Activated naive CD8-positive, alpha-beta T cell treated with anti-CD3 and anti-CD28 coated beads for 36 hours (primary cell): ENCODE data around the gene PCGF1. TPM values are rescaled to one million over a fixed set of nuclear protein-coding genes. Genes with fewer than 3 reads are reported as not detected.

Source experiments
- DNase-seq: peaks from one replicate; pipeline ENCODE4 v3.0.0; 2021
- H3K27ac Mint-ChIP-seq: one replicate; pipeline ENCODE4 v1.8.0; 2022; ENCODE audit warnings: mild to moderate bottlenecking, moderate library complexity, mixed read lengths
- H3K27me3 Mint-ChIP-seq: one replicate; pipeline ENCODE4 v1.8.0; 2022; ENCODE audit warnings: mild to moderate bottlenecking, mixed read lengths
- H3K36me3 Mint-ChIP-seq: one replicate; pipeline ENCODE4 v1.8.0; 2021; ENCODE audit warnings: mild to moderate bottlenecking, mixed read lengths
- H3K4me1 Mint-ChIP-seq: one replicate; pipeline ENCODE4 v1.8.0; 2021; ENCODE audit warnings: mixed read lengths
- H3K4me3 Mint-ChIP-seq: one replicate; pipeline ENCODE4 v1.8.0; 2022; ENCODE audit warnings: mild to moderate bottlenecking, moderate library complexity, mixed read lengths
- H3K9me3 Mint-ChIP-seq: one replicate; pipeline ENCODE4 v1.8.0; 2022; ENCODE audit warnings: mixed read lengths
- total RNA-seq, 2 experiments: library from RNA; stranded (reverse); gene quantifications; one replicate each; pipeline ENCODE4 v1.2.3, GENCODE V29; 2021

Gene PCGF1
- total RNA-seq, 2 experiments from 2014 or later: 17.7 to 18.9 TPM

DNA sequence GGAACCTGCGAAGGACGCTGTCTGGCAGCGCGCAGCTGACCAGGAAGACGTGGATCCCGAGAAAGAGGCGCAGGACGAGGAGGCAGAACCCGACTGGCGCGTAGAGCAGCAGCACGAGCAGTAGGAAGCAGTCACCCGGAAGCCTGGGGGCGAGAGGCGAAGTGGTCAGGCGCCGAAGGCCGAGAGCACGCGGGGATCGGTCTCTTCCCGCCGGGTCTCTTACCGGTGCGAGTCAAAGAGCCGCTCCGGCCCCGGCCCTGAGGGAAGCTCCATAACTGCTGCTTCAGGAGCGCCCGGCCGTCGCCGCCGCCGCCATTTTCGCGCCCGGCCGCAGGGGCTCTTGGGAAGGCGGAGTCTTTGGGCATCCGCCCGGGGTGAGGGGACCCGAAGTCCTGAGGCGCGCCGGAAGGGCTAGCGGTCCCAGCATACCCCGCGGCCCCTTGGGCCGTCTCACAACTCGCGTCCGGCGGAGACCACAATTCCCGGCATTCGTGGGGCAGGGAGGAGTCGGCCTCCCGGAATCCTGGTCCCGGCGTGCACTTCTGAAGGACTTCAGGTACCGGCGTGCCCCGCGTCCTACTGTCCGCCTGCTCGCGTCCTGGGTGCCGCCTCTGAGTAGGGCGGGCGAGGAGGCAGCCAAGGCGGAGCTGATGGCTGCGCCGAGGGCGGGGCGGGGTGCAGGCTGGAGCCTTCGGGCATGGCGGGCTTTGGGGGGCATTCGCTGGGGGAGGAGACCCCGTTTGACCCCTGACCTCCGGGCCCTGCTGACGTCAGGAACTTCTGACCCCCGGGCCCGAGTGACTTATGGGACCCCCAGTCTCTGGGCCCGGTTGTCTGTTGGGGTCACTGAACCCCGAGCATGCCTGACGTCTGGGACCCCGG is 22.1 kb upstream of the PCGF1 start, which contains the start of the genes AUP1 and HTRA2:
TSS of gene AUP1 (minus strand) at position 350 of the 882 bp plus-strand sequence. CDS start at position 273, 77 bp downstream.
TSS of gene HTRA2 (plus strand) at position 577 of the 882 bp plus-strand sequence. CDS start at position 651, 74 bp downstream.
- H3K4me3 Mint-ChIP-seq: peak within 1 kb of the TSS; percentile 98
- H3K27me3 Mint-ChIP-seq: no peaks in the 10 kb centered on the region
- DNase-seq: peak; percentile 96
- peaks cover 40% of the 10 kb centered on the region for H3K4me1 Mint-ChIP-seq
- H3K9me3 Mint-ChIP-seq: peaks cover 2% of the 10 kb centered on the region
- H3K36me3 Mint-ChIP-seq: peaks cover 64% of the 10 kb centered on the region
- peak within 1 kb of the TSS; percentile 98 for H3K27ac Mint-ChIP-seq

DNA sequence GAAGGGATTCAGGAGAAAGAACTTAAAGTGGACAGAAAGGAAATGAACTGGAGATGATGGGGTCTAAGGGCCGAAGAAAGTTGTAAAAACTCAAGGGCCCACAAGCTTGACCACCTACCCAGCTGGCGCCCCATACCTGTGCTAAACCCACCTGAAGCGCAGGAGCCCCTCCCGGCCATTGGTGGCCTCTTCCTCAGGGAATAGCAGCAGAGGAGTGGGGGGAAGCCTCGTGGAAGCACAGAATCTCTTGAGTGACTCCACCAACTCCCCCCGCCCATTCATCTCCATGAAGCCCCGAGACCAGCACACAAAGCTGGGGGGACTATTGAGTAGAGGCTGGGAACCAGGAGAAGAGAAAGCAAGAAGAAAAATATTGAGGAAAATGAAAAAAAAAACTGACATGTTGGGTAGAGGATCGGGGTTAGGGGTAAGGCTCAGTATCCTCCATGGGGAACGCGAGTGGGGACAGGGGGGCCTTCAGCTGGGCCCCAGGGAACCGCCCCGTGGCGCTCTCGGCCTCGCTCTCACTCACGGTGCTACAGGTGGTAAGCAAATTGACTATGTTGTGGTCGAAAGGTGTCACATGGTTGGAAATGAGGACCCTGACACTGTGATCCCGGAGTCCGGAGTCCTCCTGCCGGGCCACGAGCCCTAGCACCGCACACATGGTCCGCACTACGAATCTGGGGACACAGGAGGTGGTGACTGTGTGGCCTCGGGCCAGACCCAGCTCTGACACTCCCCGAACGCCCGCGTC is 21.3 kb upstream of the PCGF1 start:
- DNase-seq: no peak
- H3K4me3 Mint-ChIP-seq: peak overlapping the region; percentile 98
- H3K27me3 Mint-ChIP-seq: no peaks in the 10 kb centered on the region
- peaks cover 64% of the 10 kb centered on the region for H3K36me3 Mint-ChIP-seq
- peak overlapping the region; percentile 98 for H3K27ac Mint-ChIP-seq
- H3K9me3 Mint-ChIP-seq: peaks cover 2% of the 10 kb centered on the region
- H3K4me1 Mint-ChIP-seq: peaks cover 40% of the 10 kb centered on the region

DNA sequence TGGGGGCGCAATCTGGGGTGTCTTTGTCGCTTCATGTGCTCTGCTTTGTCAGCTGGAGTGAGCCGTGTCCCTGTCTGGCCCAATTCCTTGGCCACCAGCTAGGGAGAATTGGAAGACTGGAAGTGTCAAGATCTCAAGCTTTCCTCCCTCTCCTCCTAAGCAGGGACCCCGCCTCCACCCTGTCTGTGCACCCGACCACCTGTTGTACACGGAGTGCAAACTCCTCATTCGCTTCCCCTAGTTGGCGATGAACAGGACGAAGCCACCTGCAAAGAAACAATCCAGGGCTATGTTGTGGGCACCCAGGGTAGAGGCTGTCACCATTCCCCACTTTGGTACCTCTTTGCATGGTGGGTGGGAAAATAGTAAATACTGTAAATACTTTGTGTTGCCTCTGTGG is 20.2 kb upstream of the PCGF1 start:
- H3K27me3 Mint-ChIP-seq: no peaks in the 10 kb centered on the region
- peaks cover 40% of the 10 kb centered on the region for H3K4me1 Mint-ChIP-seq
- peaks cover 63% of the 10 kb centered on the region for H3K36me3 Mint-ChIP-seq
- H3K4me3 Mint-ChIP-seq: peak overlapping the region; percentile 98
- H3K27ac Mint-ChIP-seq: no peak overlapping the region
- H3K9me3 Mint-ChIP-seq: peaks cover 2% of the 10 kb centered on the region
- DNase-seq: no peak

DNA sequence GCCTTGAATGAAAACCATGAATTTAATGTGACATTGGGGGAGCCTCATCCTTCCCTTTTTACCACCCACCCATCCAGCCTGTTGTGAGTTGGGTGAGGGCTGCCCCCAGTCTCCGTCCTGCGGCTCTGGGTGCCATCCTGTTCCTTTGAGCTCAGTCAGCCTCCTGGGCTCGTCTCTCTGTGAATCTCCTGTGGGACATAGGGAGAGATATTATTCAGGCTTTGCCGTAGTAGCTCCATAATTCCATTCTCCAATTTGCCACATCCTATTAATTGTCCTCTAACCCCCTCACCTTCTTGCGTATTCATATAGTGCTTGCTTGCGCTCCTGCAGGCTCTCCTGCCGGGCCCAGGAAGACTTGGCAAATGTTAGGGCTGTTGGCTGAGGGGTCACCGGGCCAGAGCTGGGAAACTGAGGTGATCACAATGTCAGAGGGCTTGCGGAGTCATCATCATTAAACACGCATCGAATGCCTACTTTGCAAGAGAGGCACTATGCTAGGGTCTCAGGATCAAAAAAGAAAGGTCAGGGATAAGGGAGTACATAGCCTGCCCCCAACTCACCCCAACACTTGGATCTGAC is 19.2 kb upstream of the PCGF1 start:
- Mint-ChIP-seq H3K36me3 (peaks cover 54% of the 10 kb centered on the region), H3K4me3 (no peak overlapping the region), H3K27me3 (no peaks in the 10 kb centered on the region), H3K4me1 (peaks cover 33% of the 10 kb centered on the region), H3K27ac (no peak overlapping the region), H3K9me3 (peaks cover 2% of the 10 kb centered on the region)
- DNase-seq: no peak

DNA sequence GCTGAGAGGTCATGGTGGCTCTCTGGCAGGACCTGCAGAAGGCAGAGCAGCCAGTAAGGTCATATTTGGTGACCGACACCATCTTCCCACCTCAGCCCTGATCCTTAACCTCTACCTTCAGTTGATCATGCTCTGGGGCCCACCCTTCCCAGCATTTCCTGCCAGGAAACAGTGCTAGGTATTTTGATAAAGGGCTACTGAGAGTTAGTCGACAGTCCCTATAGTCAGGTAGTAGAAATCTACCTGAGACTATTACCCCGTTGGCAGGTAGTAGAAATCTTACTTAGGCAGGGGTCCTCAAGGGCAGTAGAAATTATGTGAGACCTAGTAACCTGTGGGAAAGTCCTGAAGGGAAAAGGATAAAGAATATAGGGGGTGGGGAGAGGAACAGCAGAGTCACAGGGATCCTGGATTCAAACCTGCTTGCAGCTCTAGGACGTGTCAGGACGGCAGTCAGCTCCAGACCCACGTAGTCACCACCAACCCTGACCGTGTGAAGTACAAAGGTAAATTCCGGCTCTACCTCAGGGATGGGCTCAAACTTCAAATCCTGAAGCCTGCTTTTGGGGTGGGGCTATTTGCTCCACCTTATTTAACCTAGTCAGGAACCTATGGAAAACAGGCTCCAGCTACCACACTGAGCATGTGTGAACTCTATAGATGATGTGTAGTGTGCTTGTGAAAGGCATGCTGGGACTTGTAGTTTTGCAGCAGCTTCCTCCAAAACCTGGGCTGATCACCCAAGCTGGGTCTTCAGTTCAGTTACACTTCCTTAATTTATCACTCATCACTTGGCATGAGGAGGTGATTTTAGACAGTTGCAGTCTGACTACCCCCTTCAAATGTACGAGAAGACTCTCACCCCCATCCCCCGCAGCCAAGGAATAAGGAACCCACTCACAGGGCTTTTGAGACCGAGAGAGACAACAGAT is 18.5 kb upstream of the PCGF1 start, which contains the start of gene DQX1:
TSS of gene DQX1 (minus strand) at position 515 of the 932 bp plus-strand sequence. CDS start at position 13, 502 bp downstream.
- DNase-seq: no peak
- Mint-ChIP-seq H3K9me3 (peaks cover 2% of the 10 kb centered on the region), H3K27ac (peak within 1 kb of the TSS; percentile 52), H3K4me3 (peak within 1 kb of the TSS; percentile 5), H3K27me3 (no peaks in the 10 kb centered on the region), H3K4me1 (peaks cover 25% of the 10 kb centered on the region), H3K36me3 (peaks cover 47% of the 10 kb centered on the region)

DNA sequence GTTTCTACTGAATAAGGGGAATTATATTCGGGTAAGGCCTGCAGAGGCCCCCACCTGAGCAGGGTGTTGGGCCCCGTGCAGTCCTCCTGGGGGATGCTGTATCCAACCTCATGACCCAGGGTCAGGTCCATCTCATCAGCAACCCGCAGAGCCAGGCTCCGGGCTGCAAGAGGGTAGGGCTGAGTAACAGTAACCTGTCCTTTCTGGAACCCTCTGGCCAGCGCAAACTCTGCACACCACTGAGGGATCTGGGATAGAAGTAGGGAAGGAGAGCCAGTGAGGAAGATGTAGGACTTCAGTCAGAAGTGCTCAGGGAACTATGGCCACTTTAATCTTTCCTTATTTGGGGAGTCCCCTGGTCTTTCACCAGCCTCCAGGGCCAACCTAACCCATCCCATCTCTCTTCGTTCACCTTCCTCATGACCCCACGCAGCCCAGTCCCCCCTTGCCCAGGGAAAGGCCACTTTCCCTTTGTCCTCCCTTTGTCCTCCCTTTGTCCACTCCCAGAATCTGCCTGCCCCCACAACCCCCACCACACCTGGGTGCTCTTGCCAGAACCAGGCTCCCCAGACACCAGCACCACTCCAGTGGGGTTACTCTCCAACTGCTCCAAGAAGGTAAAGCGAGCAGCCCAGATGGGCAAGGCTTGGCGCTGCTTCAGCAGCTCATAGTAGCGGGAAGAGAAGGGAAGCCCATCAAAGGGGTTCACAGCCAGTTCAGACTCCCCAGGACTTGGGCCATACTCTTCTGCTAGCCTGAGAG is 17.6 kb upstream of the PCGF1 start:
- DNase-seq: no peak
- Mint-ChIP-seq H3K9me3 (peaks cover 2% of the 10 kb centered on the region), H3K36me3 (peaks cover 43% of the 10 kb centered on the region), H3K4me1 (peaks cover 19% of the 10 kb centered on the region), H3K27me3 (peaks cover 6% of the 10 kb centered on the region), H3K4me3 (no peak overlapping the region), H3K27ac (peak overlapping the region; percentile 52)

DNA sequence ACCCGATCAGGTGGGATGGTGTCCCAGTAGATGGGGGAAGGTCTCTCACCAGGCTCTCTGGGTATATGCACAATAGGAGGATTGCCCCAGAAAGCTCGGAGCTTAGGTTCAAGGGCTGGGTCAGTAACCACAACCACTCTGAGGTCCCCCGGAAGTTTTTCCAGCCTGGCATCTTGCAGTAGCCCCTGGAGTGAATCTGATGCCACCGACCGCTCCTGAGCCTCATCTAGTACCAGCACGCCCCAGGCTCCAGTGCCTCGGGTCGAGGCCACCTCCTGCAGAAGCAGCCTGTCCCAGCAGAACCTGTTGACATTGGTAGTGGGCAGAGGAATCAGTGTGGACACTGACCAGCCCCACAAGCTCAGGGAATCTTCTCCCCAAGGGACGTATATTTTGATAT is 16.5 kb upstream of the PCGF1 start:
- Mint-ChIP-seq H3K9me3 (peaks cover 2% of the 10 kb centered on the region), H3K4me3 (no peak overlapping the region), H3K4me1 (peaks cover 19% of the 10 kb centered on the region), H3K36me3 (peaks cover 41% of the 10 kb centered on the region), H3K27me3 (peaks cover 14% of the 10 kb centered on the region), H3K27ac (no peak overlapping the region)
- DNase-seq: no peak

DNA sequence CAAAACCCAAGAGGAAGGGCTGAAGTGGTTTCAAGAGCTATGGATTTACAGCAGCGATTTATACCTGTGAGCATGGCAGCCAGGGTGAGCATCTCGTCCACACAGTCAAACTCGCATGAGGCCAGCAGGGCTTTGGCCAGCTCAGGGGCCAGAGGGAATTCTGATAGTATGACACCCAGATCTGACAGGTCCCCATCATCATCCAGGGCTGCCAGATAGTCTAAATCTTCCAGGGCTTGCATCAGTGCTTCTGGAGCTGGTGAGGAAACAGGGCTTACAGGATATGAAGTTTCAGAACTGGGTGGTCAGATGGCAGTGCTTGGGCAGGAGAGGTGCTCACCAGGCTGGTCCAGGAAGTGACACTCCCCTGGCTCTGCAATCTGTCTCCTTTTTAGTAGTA is 15.0 kb upstream of the PCGF1 start:
- DNase-seq: no peak
- Mint-ChIP-seq H3K4me1 (peaks cover 8% of the 10 kb centered on the region), H3K27ac (no peak overlapping the region), H3K9me3 (peaks cover 2% of the 10 kb centered on the region), H3K4me3 (no peak overlapping the region), H3K36me3 (peaks cover 27% of the 10 kb centered on the region), H3K27me3 (peaks cover 29% of the 10 kb centered on the region)

DNA sequence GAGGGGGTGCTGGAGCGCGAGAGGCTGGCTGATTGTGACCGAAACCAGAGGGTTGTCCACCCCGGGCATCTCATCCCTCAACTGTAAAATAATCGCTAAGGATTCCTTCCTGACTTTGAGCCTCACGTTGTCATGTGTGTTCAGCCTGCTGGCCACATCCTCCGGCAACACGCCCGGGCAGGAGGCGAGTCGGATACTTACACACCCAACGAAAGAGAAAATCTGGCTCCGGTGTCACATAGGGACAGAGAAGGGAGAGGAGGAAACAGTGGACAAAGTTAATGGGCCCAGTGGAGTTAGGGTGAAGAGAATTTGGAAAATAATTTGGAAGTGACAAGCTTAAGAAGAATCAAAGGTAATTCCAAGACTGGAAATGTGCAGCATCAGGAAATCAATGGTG is 9.2 kb upstream of the PCGF1 start:
- peaks cover 80% of the 10 kb centered on the region for H3K27me3 Mint-ChIP-seq
- H3K4me3 Mint-ChIP-seq: peak overlapping the region; percentile 46
- no peak overlapping the region for H3K27ac Mint-ChIP-seq
- H3K36me3 Mint-ChIP-seq: peaks cover 14% of the 10 kb centered on the region
- peaks cover 5% of the 10 kb centered on the region for H3K4me1 Mint-ChIP-seq
- peaks cover 2% of the 10 kb centered on the region for H3K9me3 Mint-ChIP-seq
- DNase-seq: no peak

DNA sequence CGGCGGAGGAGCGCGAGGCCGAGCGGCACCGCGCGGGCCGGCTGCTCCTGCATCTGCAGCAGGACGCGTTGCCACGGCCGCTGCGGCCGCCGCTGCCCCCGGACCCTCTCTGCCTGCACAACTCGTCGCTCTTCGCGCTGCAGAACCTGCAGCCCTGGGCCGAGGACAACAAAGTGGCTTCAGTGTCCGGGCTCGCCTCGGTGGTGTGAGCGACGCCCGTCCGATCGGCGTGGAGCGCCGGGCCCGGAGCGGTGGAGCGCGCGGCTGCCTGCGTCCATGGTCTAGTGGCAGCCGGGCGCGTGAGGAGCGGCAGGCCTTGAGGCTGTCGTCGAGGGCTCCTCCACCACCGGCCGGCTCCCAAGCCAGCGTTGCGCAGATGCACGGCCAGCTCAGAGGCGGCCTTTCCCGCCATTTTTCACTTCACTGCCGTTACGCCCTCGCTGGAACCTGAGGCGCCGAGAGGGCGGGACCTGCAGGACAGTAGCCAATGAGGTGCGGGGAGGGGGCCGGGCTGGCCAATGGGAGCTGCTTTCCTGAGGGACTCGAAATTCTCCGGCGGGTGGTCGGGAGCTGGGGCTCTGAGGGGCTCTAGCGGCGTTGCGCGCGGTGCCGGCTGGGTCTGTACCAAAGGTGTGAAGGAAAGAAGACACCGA is 8.6 kb upstream of the PCGF1 start:
- peak; percentile 73 for DNase-seq
- peaks cover 2% of the 10 kb centered on the region for H3K9me3 Mint-ChIP-seq
- peak overlapping the region; percentile 46 for H3K4me3 Mint-ChIP-seq
- H3K4me1 Mint-ChIP-seq: peaks cover 7% of the 10 kb centered on the region
- no peak overlapping the region for H3K27ac Mint-ChIP-seq
- peaks cover 85% of the 10 kb centered on the region for H3K27me3 Mint-ChIP-seq
- H3K36me3 Mint-ChIP-seq: peaks cover 14% of the 10 kb centered on the region

DNA sequence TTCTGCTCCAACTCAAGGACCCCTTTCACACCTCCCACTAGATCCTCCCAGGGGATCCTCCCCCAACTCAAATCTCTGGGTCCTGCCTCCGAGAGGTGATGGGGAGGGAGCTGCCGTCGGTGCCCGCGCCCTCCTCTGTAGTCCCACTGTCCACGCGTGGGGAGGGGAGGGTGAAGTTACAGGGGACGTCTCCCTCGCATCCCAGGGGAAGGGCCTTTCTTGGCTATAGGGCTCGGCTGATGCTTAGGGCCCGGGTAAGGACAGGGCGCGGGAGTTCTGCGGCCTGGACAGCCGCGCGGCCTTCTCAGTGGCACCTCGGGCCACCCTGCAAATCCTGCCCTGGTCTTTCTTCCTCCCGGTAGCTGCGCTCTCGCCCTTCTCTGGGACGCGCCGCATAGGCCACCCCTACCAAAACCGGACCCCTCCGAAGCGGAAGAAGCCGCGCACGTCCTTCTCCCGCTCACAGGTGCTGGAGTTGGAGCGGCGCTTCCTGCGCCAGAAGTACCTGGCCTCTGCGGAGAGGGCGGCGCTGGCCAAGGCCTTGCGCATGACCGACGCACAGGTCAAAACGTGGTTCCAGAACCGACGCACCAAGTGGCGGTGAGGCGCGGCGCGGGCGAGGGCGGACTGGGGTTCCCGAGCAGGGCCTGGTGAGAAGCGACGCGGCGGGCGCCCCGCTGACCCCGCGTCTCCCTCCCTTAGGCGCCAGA is 7.9 kb upstream of the PCGF1 start:
- H3K27me3 Mint-ChIP-seq: peaks cover 84% of the 10 kb centered on the region
- peak overlapping the region; percentile 45 for H3K4me3 Mint-ChIP-seq
- peaks cover 14% of the 10 kb centered on the region for H3K36me3 Mint-ChIP-seq
- H3K27ac Mint-ChIP-seq: no peak overlapping the region
- H3K4me1 Mint-ChIP-seq: peaks cover 7% of the 10 kb centered on the region
- H3K9me3 Mint-ChIP-seq: peaks cover 2% of the 10 kb centered on the region
- no peak for DNase-seq

DNA sequence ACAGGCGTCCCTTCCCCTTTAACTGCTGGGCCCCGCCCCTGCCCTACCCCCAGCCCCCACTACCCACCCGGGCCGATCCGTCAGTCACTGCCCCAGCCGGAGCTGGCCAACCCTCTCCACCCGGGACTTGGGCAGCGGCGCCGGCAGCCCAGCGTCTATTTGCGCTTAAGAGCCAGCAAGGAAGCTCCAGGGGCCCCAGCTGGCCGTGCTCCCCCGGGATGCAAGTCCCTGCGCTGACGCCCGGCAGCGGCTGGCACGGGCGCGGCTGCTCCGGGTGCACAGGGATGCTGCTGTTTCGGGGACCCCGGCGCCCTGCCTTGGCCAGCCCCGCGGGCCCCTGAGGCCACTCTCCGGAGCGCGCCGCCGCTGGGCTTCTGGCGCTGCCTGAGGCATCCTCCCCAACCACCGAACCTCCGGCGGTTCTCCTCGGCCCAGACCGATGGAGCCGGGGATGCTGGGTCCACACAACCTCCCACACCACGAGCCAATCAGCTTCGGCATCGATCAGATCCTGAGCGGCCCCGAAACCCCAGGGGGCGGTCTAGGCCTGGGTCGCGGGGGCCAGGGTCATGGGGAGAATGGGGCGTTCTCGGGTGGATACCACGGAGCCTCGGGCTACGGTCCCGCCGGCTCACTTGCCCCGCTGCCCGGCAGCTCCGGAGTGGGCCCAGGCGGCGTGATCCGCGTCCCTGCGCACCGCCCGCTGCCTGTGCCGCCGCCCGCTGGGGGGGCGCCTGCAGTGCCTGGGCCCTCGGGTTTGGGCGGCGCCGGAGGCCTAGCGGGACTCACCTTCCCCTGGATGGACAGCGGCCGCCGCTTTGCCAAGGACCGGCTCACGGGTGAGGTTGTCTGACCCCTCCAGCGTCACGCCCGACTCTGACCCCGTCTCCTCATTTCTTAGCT is 7.1 kb upstream of the PCGF1 start, which contains the start of gene TLX2:
TSS of gene TLX2 (plus strand) at position 83 of the 903 bp plus-strand sequence. CDS start at position 440, 357 bp downstream.
- H3K36me3 Mint-ChIP-seq: peaks cover 10% of the 10 kb centered on the region
- no peak for DNase-seq
- H3K4me3 Mint-ChIP-seq: peak within 1 kb of the TSS; percentile 45
- H3K27me3 Mint-ChIP-seq: peaks cover 81% of the 10 kb centered on the region
- no peak within 1 kb of the TSS for H3K27ac Mint-ChIP-seq
- peaks cover 9% of the 10 kb centered on the region for H3K4me1 Mint-ChIP-seq
- peaks cover 2% of the 10 kb centered on the region for H3K9me3 Mint-ChIP-seq
